Activated naive CD8-positive, alpha-beta T cell treated with anti-CD3 and anti-CD28 coated beads, Interleukin-2, amount 50 U/mL, for 16 hours (primary cell): ENCODE data around the gene PDGFB.

Source experiments
- DNase-seq: peaks from one replicate; pipeline ENCODE4 v3.0.0-alpha.2; 2020; ENCODE audit warnings: low read depth, low spot score

PDGFB gene

GRCh38 chr22:39207141-39208012, 37.4 kb downstream of the PDGFB start:
- no peak for DNase-seq

- no peak for DNase-seq
These were observed 38.3 kb downstream of the PDGFB start for GRCh38 chr22:39206491-39206890.

- no peak for DNase-seq
These were observed 39.3 kb downstream of the PDGFB start for GRCh38 chr22:39205344-39206021.

- DNase-seq = no peak
These were observed 40.6 kb downstream of the PDGFB start for GRCh38 chr22:39204216-39204615.

- no peak for DNase-seq
These were observed 47.2 kb downstream of the PDGFB start for GRCh38 chr22:39197578-39197977.

- no peak for DNase-seq
These were observed 50.7 kb downstream of the PDGFB start for GRCh38 chr22:39194098-39194497.

GRCh38 chr22:39188809-39189208, 56.0 kb downstream of the PDGFB start:
- DNase-seq = no peak

GRCh38 chr22:39185601-39186012, 59.2 kb downstream of the PDGFB start:
- no peak for DNase-seq

GRCh38 chr22:39184586-39185577, 59.9 kb downstream of the PDGFB start:
- no peak for DNase-seq

GRCh38 chr22:39183991-39184585, 60.7 kb downstream of the PDGFB start:
- DNase-seq = no peak

- DNase-seq = no peak
These were observed 62.2 kb downstream of the PDGFB start for GRCh38 chr22:39182478-39183030.

GRCh38 chr22:39181778-39182177, 63.0 kb downstream of the PDGFB start:
- no peak for DNase-seq

GRCh38 chr22:39181356-39181755, 63.4 kb downstream of the PDGFB start:
- DNase-seq = no peak

- no peak for DNase-seq
These were observed 64.9 kb downstream of the PDGFB start for GRCh38 chr22:39179841-39180335.

GRCh38 chr22:39179401-39179827, 65.4 kb downstream of the PDGFB start:
- DNase-seq = no peak

- no peak for DNase-seq
These were observed 66.3 kb downstream of the PDGFB start for GRCh38 chr22:39178206-39179111.

GRCh38 chr22:39177791-39178190, 67.0 kb downstream of the PDGFB start:
- no peak for DNase-seq

GRCh38 chr22:39177456-39177775, 67.4 kb downstream of the PDGFB start:
- DNase-seq = no peak

- DNase-seq = no peak
These were observed 67.9 kb downstream of the PDGFB start for GRCh38 chr22:39176714-39177455.
